Amniotic stem cell (primary cell): ENCODE results near the gene GRID2.
"Not testable (repeated sequence)": the region's sequence is repeated elsewhere in the genome, so short reads cannot be mapped to it uniquely, and the experiment has no call there.

Experiments used
- DNase-seq: peaks from one replicate; lab custom pipeline; 2025; lab: John Stamatoyannopoulos, UW

GRID2 gene

GRCh38 chr4:92438722-92439121 lies 135.0 kb downstream of the GRID2 start:
- DNase-seq: not testable (repeated sequence)

- DNase-seq: not testable (repeated sequence)
Observed at GRCh38 chr4:92442131-92442530, 138.4 kb downstream of the GRID2 start.

GRCh38 chr4:92444143-92444843 lies 140.5 kb downstream of the GRID2 start:
- not testable (repeated sequence) for DNase-seq

- no peak for DNase-seq
Observed at GRCh38 chr4:92445127-92445526, 141.4 kb downstream of the GRID2 start.

- no peak for DNase-seq
Observed at GRCh38 chr4:92447255-92447905, 143.6 kb downstream of the GRID2 start.

- DNase-seq: not testable (repeated sequence)
Observed at GRCh38 chr4:92448176-92448575, 144.4 kb downstream of the GRID2 start.

- no peak for DNase-seq
Observed at GRCh38 chr4:92450694-92451093, 146.9 kb downstream of the GRID2 start.

GRCh38 chr4:92451782-92452181 lies 148.0 kb downstream of the GRID2 start:
- DNase-seq: no peak

- DNase-seq: not testable (repeated sequence)
Observed at GRCh38 chr4:92452383-92452782, 148.6 kb downstream of the GRID2 start.

- no peak for DNase-seq
Observed at GRCh38 chr4:92455329-92455839, 151.6 kb downstream of the GRID2 start.

- DNase-seq: no peak
Observed at GRCh38 chr4:92455951-92456350, 152.2 kb downstream of the GRID2 start.

- DNase-seq: no peak
Observed at GRCh38 chr4:92461732-92462131, 158.0 kb downstream of the GRID2 start.

- no peak for DNase-seq
Observed at GRCh38 chr4:92477298-92477697, 173.5 kb downstream of the GRID2 start.

- no peak for DNase-seq
Observed at GRCh38 chr4:92483341-92483740, 179.6 kb downstream of the GRID2 start.

- no peak for DNase-seq
Observed at GRCh38 chr4:92488496-92488895, 184.7 kb downstream of the GRID2 start.

- DNase-seq: no peak
Observed at GRCh38 chr4:92497141-92497540, 193.4 kb downstream of the GRID2 start.

GRCh38 chr4:92501456-92501855 lies 197.7 kb downstream of the GRID2 start:
- DNase-seq: no peak

GRCh38 chr4:92506933-92507332 lies 203.2 kb downstream of the GRID2 start:
- DNase-seq: no peak

- no peak for DNase-seq
Observed at GRCh38 chr4:92514627-92515026, 210.9 kb downstream of the GRID2 start.

GRCh38 chr4:92516450-92516849 lies 212.7 kb downstream of the GRID2 start:
- no peak for DNase-seq

- no peak for DNase-seq
Observed at GRCh38 chr4:92519727-92520126, 216.0 kb downstream of the GRID2 start.

GRCh38 chr4:92520563-92520962 lies 216.8 kb downstream of the GRID2 start:
- no peak for DNase-seq

GRCh38 chr4:92521941-92522340 lies 218.2 kb downstream of the GRID2 start:
- DNase-seq: no peak

GRCh38 chr4:92522356-92522755 lies 218.6 kb downstream of the GRID2 start:
- DNase-seq: no peak
